ENCODE data around the gene DHH. TPM values are rescaled to one million over a fixed set of nuclear protein-coding genes. Genes with fewer than 3 reads are reported as not detected.
A peak's percentile ranks its signal among the peaks of the same experiment; 100 is the strongest.

The DHH gene
- total RNA-seq, 3 donors from 2014 or later: 0.26 to 0.54 (median 0.46) TPM

DNA sequence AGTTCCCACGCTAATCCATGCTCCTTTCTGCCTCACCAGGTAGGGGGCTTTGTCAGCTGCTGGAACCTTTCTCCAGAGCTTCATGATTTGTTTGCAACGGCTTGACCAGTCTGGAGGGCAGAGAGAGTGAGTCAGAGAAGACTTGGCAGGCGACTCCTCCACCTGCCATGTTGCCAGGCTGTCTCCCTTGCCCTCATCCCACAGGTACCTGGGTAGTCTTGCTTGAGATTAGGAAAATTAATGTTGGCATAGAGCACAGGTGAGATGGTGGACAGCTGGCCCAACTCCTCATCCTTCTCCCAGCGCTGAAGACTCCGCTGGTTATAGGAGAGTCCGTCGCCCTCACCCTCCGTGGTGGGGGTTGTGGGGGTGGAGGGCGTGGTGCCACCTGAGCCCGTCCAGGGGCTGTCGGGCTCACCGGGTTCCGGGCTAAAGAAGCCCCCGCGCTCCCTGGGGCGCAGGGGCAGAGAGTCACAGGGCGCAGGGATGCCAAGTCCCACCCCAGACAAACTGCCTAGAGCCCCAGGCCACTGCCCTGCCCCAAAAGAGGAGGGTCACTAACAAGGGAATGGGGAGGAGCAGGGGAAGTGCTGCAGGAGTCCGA lies 52.6 kb downstream of the DHH start:
- Histone ChIP-seq H3K36me3 (ENCODE audit: low read depth) (peaks cover 37% of the 10 kb centered on the region), H3K4me1 (ENCODE audit: low read depth) (no peaks in the 10 kb centered on the region), H3K4me3 (no peak overlapping the region), H3K9me3 (no peaks in the 10 kb centered on the region)
- intact Hi-C loops (cut with DNase I, micrococcal nuclease): no loop called here
- ATAC-seq: no peak
- TF ChIP-seq, protein P1, sequence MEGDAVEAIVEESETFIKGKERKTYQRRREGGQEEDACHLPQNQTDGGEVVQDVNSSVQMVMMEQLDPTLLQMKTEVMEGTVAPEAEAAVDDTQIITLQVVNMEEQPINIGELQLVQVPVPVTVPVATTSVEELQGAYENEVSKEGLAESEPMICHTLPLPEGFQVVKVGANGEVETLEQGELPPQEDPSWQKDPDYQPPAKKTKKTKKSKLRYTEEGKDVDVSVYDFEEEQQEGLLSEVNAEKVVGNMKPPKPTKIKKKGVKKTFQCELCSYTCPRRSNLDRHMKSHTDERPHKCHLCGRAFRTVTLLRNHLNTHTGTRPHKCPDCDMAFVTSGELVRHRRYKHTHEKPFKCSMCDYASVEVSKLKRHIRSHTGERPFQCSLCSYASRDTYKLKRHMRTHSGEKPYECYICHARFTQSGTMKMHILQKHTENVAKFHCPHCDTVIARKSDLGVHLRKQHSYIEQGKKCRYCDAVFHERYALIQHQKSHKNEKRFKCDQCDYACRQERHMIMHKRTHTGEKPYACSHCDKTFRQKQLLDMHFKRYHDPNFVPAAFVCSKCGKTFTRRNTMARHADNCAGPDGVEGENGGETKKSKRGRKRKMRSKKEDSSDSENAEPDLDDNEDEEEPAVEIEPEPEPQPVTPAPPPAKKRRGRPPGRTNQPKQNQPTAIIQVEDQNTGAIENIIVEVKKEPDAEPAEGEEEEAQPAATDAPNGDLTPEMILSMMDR (IDR thresholded peaks at IDR 0.05): no peak
- DNase-seq: peak in 2 of 3 donors; percentile 11 to 34

DNA sequence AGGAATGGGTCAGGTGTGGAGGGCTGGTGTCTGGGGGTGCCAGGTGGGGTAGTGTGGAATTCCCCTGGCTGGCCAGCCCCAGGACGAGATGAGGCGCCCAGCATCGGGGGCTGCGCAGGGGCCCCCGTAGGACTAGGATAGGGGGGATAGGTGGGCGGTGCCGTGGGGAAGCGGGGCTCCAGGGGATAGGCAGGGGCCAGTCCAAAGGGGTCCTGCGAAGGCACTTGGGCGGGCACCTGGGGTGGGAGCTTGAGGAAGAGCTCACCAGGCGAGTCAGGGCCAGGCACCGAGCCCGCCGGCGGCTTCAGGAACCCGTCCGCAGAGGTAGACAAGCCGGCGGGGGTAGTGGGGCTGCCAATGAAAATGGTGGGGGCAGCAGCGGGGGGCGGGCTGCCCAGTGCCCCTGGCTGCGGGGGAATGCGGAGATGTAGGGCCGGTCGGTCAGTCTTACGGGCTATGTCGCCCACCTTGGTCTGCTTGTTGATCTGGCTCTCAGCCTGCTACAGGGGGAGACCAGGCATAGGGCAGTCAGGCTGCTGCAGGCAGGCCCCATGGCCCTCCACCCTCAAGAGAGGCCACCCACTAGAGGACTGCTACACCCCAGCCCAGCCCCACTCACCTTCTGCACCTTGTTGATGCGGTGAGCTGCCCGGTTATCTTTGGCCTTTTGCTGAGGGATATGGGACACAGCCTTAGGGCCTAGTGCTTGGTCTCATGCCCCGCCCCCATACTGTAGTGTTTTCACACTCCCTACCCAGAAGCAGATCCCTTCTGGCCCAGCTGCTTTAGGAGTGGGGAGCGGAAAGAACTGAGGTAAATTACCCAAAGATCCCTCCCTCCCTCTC lies 53.3 kb downstream of the DHH start:
- DNase-seq: peak in 2 of 3 donors; percentile 22 to 54
- H3K36me3 ChIP-seq (ENCODE audit: low read depth): peaks cover 34% of the 10 kb centered on the region

DNA sequence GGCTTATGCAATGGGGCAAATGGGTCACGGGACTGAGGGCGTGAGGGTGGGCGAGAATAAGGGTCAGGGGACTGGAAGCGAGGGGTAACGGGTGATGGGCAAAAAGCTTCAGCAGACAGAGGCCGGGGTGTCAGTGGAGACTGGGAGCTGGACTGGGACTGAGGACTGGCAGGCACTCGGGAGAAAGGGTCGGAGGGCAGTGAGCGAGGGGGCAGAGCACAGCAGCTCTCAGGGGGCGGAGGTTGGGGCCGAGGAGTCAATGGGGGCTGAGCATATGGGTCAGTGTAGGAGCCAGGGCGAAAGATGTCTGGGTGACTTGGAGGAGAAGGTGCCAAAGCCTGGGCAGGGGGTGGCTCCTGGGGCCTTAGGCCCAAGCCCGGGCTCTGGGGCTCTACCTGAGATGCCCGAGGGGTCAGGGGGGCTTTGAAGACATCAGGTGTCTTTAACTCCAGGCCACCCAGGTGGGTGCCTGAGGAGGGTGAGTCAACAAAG lies 54.2 kb downstream of the DHH start:
- ATAC-seq (no peak), DNase-seq (peak in 2 of 3 donors; percentile 20 to 43)
- H3K4me3 ChIP-seq: no peak overlapping the region
- TF ChIP-seq, protein P1 (IDR thresholded peaks at IDR 0.05): no peak
- no peaks in the 10 kb centered on the region for H3K4me1 ChIP-seq (ENCODE audit: low read depth)
- intact Hi-C loops (cut with DNase I, micrococcal nuclease): no loop called here
- peaks cover 32% of the 10 kb centered on the region for H3K36me3 ChIP-seq (ENCODE audit: low read depth)
- H3K9me3 ChIP-seq: no peaks in the 10 kb centered on the region

More for the DNA sequence above, 53.3 kb downstream of the DHH start:
- intact Hi-C loops (cut with DNase I, micrococcal nuclease): no loop called here
- no peaks in the 10 kb centered on the region for H3K4me1 ChIP-seq (ENCODE audit: low read depth)
- no peaks in the 10 kb centered on the region for H3K9me3 ChIP-seq
- ATAC-seq: no peak
- no peak overlapping the region for H3K4me3 ChIP-seq
- TF ChIP-seq, protein P1 (IDR thresholded peaks at IDR 0.05): no peak

DNA sequence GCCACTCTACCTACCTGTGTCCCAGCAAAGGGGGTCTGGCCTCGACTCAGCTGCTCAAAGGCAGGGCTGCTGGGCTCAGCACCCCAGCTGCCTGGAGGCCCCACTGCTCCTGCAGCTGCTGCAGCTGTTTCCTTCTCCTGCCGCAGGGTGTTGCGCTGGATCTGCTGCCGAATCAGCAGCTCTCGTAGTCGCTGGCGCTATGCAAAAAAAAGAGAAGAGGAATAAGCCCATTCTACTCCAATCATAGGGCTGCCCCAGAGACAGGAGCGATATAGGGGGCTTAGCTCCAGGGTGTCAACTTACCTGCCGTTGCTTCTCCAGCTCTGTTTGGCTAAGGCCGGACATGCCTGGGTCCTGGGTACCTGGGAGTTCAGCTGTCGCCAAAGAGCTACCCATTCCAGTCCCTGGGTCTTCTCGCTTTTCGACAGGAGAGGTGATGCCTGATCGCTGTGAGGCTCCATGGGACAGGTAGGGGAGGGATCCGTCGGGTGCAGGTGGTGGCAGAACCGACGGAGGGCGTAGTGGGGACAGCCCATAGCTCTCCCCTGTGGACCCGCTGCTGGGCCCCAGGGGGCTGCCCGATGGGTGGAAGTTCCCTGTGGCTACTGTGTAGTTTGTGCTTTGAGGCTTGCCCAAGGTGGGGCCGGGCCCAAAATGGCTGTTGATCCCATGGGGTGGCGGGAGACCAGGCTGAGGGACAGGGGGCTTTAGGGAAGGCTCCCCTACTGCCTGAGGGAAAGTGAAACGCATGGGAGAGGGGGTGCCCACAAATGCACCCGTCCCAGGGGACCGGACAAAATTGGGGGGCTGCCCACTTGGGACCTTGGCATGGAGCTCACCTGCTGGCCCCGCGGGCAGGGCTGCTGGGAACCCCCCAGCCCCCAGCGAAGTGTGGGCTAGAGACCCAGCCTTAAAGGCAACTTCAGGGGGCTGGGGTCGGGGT lies 54.9 kb downstream of the DHH start:
- H3K4me3 ChIP-seq: no peak overlapping the region
- peaks cover 30% of the 10 kb centered on the region for H3K36me3 ChIP-seq (ENCODE audit: low read depth)
- TF ChIP-seq, protein P1 (IDR thresholded peaks at IDR 0.05): no peak
- intact Hi-C loops (cut with DNase I, micrococcal nuclease): no loop called here
- DNase-seq (peak in 2 of 3 donors; percentile 25 to 42), ATAC-seq (no peak)
- no peaks in the 10 kb centered on the region for H3K9me3 ChIP-seq
- H3K4me1 ChIP-seq (ENCODE audit: low read depth): no peaks in the 10 kb centered on the region

DNA sequence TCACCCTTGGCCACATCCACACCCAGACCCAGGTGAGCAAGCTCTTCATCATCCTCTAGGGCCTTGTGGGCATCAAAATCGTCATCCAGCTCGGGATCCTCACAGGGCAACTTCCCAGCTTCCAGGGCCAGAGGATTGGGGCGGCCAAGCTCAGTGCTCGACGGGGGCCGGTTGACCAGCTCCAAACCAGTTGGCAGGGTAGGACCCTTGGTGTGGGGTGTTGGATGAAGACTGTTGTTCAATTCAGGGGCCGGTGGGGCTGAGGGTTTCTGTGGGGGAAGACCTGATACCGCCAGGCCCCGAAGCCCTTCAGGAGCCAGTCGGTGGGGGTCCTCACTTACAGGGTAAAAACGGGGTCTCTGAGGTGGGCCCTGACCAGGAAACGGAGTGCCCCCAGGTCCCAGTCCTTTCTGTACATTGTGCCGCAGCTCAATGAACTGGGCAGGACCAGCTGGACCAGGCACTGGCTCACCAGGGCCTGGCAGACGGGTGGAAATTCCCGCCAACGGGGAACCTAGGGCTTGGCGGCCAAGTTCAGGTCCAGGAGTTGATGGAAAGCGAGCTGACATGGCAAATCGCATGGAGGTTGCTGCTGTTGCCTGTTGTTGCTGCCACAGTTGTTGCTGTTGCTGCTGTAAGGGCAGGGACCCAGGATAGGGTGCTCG lies 56.2 kb downstream of the DHH start:
- TF ChIP-seq, protein P1 (IDR thresholded peaks at IDR 0.05): no peak
- no peaks in the 10 kb centered on the region for H3K9me3 ChIP-seq
- DNase-seq (peak in 2 of 3 donors; percentile 13 to 35), ATAC-seq (no peak)
- no peaks in the 10 kb centered on the region for H3K4me1 ChIP-seq (ENCODE audit: low read depth)
- no peak overlapping the region for H3K4me3 ChIP-seq
- intact Hi-C loops (cut with DNase I, micrococcal nuclease): no loop called here
- H3K36me3 ChIP-seq (ENCODE audit: low read depth): peaks cover 34% of the 10 kb centered on the region

Data from mucosa of descending colon (tissue), 3 donors.